Adrenal gland (tissue), 12 donors: ENCODE data around the gene TMEM213. TPM values are rescaled to one million over a fixed set of nuclear protein-coding genes. Genes with fewer than 3 reads are reported as not detected.

Experiments used
- DNase-seq, 7 donors: peaks; one replicate each; pipeline ENCODE4 v3.0.0-alpha.2; 2019 to 2020
- H3K27ac ChIP-seq, 5 donors: fragments of 200-600 bp; sonication (generic) in 4 of 5; 1 replicate in 3 of 5; 2 replicates in 2 of 5; pipeline versions ENCODE4 v1.5.1 to v1.8.0; 2016 to 2020; ENCODE audit warnings: mild to moderate bottlenecking in 1 of 5
- H3K27me3 ChIP-seq: fragments of 200-600 bp; 2 replicates; pipeline ENCODE4 v1.8.0; 2021
- H3K36me3 ChIP-seq, 2 donors: fragments of 200-600 bp; replicated peaks in 1 of 2; 1 replicate in 1 of 2; 2 replicates in 1 of 2; pipeline versions ENCODE4 v1.5.1 to v1.8.0; 2018 to 2022
- H3K4me1 ChIP-seq, 2 donors: fragments of 200-600 bp; replicated peaks in 1 of 2; 1 replicate in 1 of 2; 2 replicates in 1 of 2; pipeline versions ENCODE4 v1.5.1 to v1.8.0; 2018 to 2021
- H3K4me3 ChIP-seq, 4 donors: fragments of 200-600 bp; sonication (generic) in 3 of 4; one replicate each; pipeline ENCODE4 v1.5.1; 2016 to 2018
- H3K9me3 ChIP-seq, 3 donors: fragments of 200-600 bp; sonication (generic) in 1 of 3; replicated peaks in 1 of 3; 1 replicate in 2 of 3; 2 replicates in 1 of 3; pipeline versions ENCODE4 v1.5.1 to v1.8.0; 2016 to 2021
- CTCF ChIP-seq, 6 experiments: fragments of 450-650 bp in 4 of 6; fragments of 200-600 bp in 2 of 6; sonication (generic) in 1 of 6; IDR thresholded peaks; 1 replicate in 5 of 6; 2 replicates in 1 of 6; pipeline versions ENCODE4 v1.5.1 to v1.8.0; 2016 to 2021; ENCODE audit warnings: antibody characterized with exemption in 6 of 6, mild to moderate bottlenecking in 2 of 6, moderate library complexity in 1 of 6
- POLR2A ChIP-seq, 2 donors: fragments of 450-650 bp; IDR thresholded peaks; one replicate each; pipeline ENCODE4 v1.6.1; 2017; ENCODE audit warnings: antibody characterized with exemption in 2 of 2, mild to moderate bottlenecking in 2 of 2, moderate library complexity in 1 of 2
- WGBS, 4 donors: extraction: QIAGEN DNeasy Blood & Tissue Kit in 2 of 4; methylation state at CpG; one replicate each; pipeline versions ENCODE4 v1.1.5 to v1.1.7; 2013 to 2017; 5-methylcytosine and 5-hydroxymethylcytosine counted together
- intact Hi-C, 2 donors: fragments of 100-400 bp; cut with DNase I; formaldehyde crosslinking; loops; one replicate each; pipeline versions ENCODE4 v1.14.1 to v1.15.0; 2022 to 2023
- polyA plus RNA-seq, 3 donors: library from polyadenylated mRNA; stranded (reverse); fragments of 200-250 nt in 2 of 3; fragments of 350-450 nt in 1 of 3; fragmentation: Illumina TruSeq in 1 of 3; extraction: RNeasy Lipid Tissue Mini Kit (QIAGEN cat#74804) in 1 of 3; gene quantifications; one replicate each; pipeline ENCODE4 v1.2.3, GENCODE V29; 2013 to 2014
- total RNA-seq, 9 donors: library from RNA; depleted of rRNA in 4 of 9; stranded (reverse); fragments of >200 nt in 4 of 9; fragments of 120-200 nt in 1 of 9; fragmentation: NEBNext Ultra II Directional in 1 of 9; extraction: Animal tissue kit (Norgen Biotek cat#: 25700) in 1 of 9; gene quantifications; one replicate each; pipeline versions ENCODE4 v1.1.0 to v1.2.4, GENCODE V29; 2013 to 2023
- donor health status: healthy with polysubstance abuse.
- donor health status: Bipolar disorder and iron deficiency.
- donor health status: DM: yes; HTN: yes; CAD: no.
- donor health status: DM: no; HTN: no; CAD: no.
- donor health status: DM: no; HTN: no; CAD: no.
- donor health status: DM: yes; HTN: yes; CAD: no.

Gene TMEM213
- total and polyA plus RNA-seq, 12 donors: not detected

DNA sequence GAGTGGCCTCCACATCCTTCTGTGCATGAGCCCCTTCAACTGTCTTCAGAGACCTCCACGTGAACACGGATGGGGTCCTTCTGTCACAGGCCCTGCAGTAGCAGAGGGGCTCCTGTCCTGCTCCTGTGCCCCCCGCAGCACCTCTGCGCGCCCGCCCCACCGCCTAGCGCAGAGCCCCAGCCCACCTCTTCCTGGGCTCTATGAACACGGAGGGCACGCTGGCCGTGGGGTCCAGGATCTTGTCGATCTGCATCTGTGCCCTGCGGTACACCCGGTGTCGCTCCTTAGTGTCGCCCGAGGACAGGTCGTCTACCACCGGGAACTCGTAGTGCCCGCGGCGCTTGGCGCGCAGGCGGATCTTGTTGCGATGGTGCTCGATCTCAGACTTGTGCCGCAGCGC lies 71.6 kb downstream of the TMEM213 start:
- TF ChIP-seq POLR2A (IDR thresholded peaks at IDR 0.05): no peak
- TF ChIP-seq CTCF (IDR thresholded peaks at IDR 0.05): no peak
- WGBS, 4 donors: 97 to 99% (median 98%) methylated on average over 14 to 30 of the region's 30 CpGs
- intact Hi-C loops: no loop called here
- H3K27ac ChIP-seq: no peak overlapping the region
- H3K4me1 ChIP-seq: no peaks in the 10 kb centered on the region
- H3K36me3 ChIP-seq: peaks cover 0 to 4% of the 10 kb centered on the region in 2 donors
- H3K27me3 ChIP-seq: no peaks in the 10 kb centered on the region
- peak in 1 of 7 donors; percentile 30 for DNase-seq
- no peak overlapping the region for H3K4me3 ChIP-seq
- no peaks in the 10 kb centered on the region for H3K9me3 ChIP-seq

DNA sequence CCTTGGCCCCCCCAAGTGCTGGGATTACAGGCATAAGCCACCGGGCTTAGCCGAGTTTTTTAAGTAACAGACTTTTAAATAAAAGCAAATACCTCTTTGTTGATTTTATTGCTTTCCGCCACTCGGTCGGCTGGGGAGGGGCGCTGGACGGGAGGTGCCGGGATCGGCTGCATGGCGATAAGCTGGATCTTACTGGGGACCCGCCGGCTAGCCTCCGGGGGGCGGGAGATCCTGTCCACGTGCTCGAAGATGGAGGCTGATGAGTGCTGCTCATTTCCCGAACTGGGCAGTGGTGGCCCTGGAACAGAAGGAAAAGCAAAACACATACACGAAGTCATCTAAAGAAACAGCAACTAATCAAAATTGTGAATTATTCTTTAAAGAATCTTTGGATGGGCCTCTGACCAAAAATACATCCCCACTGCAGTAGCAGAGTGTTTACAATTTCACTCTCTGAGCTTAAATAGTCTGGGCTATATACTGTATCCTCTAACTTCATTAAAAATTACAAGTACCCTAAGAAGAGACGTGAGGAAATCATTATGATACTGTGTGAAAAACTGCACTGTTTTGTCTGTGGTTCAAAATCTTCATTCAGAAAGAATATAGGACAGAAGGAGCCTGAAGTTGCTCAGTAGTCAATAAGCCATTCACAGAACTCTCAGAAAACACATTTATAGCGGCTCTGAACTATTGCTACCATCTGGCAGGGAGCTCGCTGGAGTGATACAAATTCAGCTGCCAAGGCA lies 73.4 kb downstream of the TMEM213 start:
- peaks cover 0 to 1% of the 10 kb centered on the region in 2 donors for H3K4me1 ChIP-seq
- intact Hi-C loops: no loop called here
- WGBS, 4 donors: 92 to 96% (median 94%) methylated on average over 21 of the region's 21 CpGs
- DNase-seq: no peak
- H3K27ac ChIP-seq: no peak overlapping the region
- no peak for TF ChIP-seq POLR2A (IDR thresholded peaks at IDR 0.05)
- TF ChIP-seq CTCF (IDR thresholded peaks at IDR 0.05): no peak
- H3K4me3 ChIP-seq: no peak overlapping the region
- peaks cover 0 to 4% of the 10 kb centered on the region in 2 donors for H3K36me3 ChIP-seq
- H3K9me3 ChIP-seq: no peaks in the 10 kb centered on the region
- no peaks in the 10 kb centered on the region for H3K27me3 ChIP-seq

DNA sequence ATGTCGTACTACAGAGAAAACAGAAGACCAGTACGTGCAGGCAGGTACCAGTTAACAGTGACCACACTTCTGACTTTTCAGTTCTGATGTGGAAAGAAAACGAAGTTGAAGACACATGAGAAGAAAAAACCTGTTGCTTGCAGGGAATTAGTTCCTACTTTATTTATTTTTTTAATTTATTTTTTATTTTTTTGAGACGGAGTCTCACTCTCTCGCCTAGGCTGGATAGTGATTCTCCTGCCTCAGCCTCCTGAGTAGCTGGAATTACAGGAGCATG lies 74.0 kb downstream of the TMEM213 start:
- TF ChIP-seq POLR2A (IDR thresholded peaks at IDR 0.05) (no peak), CTCF (IDR thresholded peaks at IDR 0.05) (no peak)
- Histone ChIP-seq H3K27me3 (no peaks in the 10 kb centered on the region), H3K4me3 (no peak overlapping the region), H3K4me1 (peaks cover 0 to 6% of the 10 kb centered on the region in 2 donors), H3K9me3 (no peaks in the 10 kb centered on the region), H3K36me3 (peaks cover 0 to 4% of the 10 kb centered on the region in 2 donors), H3K27ac (no peak overlapping the region)
- no peak for DNase-seq
- 94 to 98% (median 95%) methylated on average over 5 of the region's 5 CpGs for WGBS, 4 donors
- intact Hi-C loops: no loop called here

- 93 to 98% (median 93%) methylated on average over 4 of the region's 4 CpGs for WGBS, 4 donors
- DNase-seq: no peak
- Histone ChIP-seq H3K9me3 (no peaks in the 10 kb centered on the region), H3K27ac (no peak overlapping the region), H3K36me3 (peaks cover 0 to 4% of the 10 kb centered on the region in 2 donors), H3K4me1 (peaks cover 0 to 10% of the 10 kb centered on the region in 2 donors), H3K27me3 (no peaks in the 10 kb centered on the region), H3K4me3 (no peak overlapping the region)
- TF ChIP-seq CTCF (IDR thresholded peaks at IDR 0.05) (no peak), POLR2A (IDR thresholded peaks at IDR 0.05) (no peak)
- intact Hi-C loops: no loop called here
Observed at GRCh38 chr7:138872576-138872975, 74.8 kb downstream of the TMEM213 start.
